ACC112 (cell line): ENCODE data around the gene ATP6V1G3.
"Not testable (repeated sequence)": the region's sequence is repeated elsewhere in the genome, so short reads cannot be mapped to it uniquely, and the experiment has no call there.

Source experiments
- H2AFZ ChIP-seq: fragments of 200-600 bp; sonication (generic); one replicate; pipeline ENCODE4 v1.6.0; 2017; ENCODE audit warnings: antibody characterized with exemption, low read length; ENCODE audit not compliant: unreplicated experiment
- H3K27ac ChIP-seq: fragments of 200-600 bp; sonication (generic); 2 replicates; pipeline ENCODE4 v1.5.1; 2014; ENCODE audit warnings: low read depth, mild to moderate bottlenecking, antibody characterized with exemption, low read length, moderate library complexity
- H3K27me3 ChIP-seq: fragments of 200-600 bp; sonication (generic); 2 replicates; pipeline ENCODE4 v1.6.1; 2014; ENCODE audit warnings: mild to moderate bottlenecking, antibody characterized with exemption, low read length, moderate library complexity, mixed read lengths; ENCODE audit not compliant: insufficient read depth
- H3K36me3 ChIP-seq: fragments of 200-600 bp; sonication (generic); 2 replicates; pipeline ENCODE4 v1.6.1; 2016; ENCODE audit warnings: mild to moderate bottlenecking, antibody characterized with exemption, low read length, moderate library complexity, mixed read lengths; ENCODE audit not compliant: insufficient read depth
- H3K4me1 ChIP-seq: fragments of 200-600 bp; sonication (generic); one replicate; pipeline ENCODE4 v1.6.1; 2016; ENCODE audit warnings: low read length, mixed read lengths; ENCODE audit not compliant: insufficient read depth, unreplicated experiment, control insufficient read depth
- H3K4me3 ChIP-seq: fragments of 200-600 bp; sonication (generic); 2 replicates; pipeline ENCODE4 v1.5.1; 2014; ENCODE audit warnings: mild to moderate bottlenecking, low read depth, low read length
- H3K79me2 ChIP-seq: fragments of 200-600 bp; sonication (generic); one replicate; pipeline ENCODE4 v1.6.0; 2016; ENCODE audit warnings: low read length; ENCODE audit not compliant: control insufficient read depth, unreplicated experiment, insufficient read depth

ATP6V1G3 gene, protein sequence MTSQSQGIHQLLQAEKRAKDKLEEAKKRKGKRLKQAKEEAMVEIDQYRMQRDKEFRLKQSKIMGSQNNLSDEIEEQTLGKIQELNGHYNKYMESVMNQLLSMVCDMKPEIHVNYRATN

DNA sequence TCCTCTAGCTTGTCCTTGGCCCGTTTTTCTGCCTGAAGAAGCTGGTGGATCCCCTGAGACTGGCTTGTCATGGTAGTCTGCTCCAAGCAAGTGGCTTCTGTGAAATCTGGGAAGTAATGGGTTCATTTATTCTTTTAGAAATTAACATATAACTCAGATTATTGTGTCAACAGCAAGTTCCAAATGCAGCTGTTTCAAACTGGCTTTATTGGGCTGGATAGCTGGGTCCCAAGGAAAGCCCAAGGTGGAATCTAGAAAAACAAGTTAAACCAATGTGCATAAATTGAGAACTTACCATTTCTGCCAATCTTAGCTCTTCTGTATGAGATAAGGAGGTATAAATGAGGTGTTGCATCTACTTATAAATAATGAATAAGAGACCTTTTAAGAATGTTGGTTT, at the start of gene ATP6V1G3:
Gene ATP6V1G3 (minus strand): TSS at position 101 of the 400 bp plus-strand sequence. CDS start 30 bp downstream, at position 71.
- no peaks in the 10 kb centered on the region for H3K4me1 ChIP-seq

DNA sequence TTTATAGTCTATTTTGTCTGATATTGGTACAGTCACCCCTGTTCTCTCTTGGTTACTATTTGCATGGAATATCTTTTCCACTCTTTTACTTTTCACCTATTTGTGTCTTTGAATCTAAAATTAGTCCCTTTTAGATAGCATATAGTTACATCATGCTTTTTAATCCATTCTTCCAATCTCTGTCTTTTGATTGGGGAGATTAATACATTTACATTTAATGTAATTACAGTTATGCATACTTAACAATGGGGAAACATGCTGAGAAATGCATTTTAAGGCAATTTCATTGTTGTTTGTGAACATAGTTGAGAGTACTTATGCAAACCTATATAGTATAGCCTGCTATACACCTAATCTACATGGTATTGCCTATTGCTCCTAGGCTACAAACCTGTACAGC, 48.4 kb upstream of the ATP6V1G3 start:
- H3K27me3 ChIP-seq = no peaks in the 10 kb centered on the region
- H2AFZ ChIP-seq = no peak overlapping the region
- no peak overlapping the region for H3K4me3 ChIP-seq
- H3K27ac ChIP-seq = no peak overlapping the region
- no peaks in the 10 kb centered on the region for H3K4me1 ChIP-seq
- H3K79me2 ChIP-seq = no peaks in the 10 kb centered on the region
- H3K36me3 ChIP-seq = peaks cover 9% of the 10 kb centered on the region

More for the DNA sequence above, at the start of gene ATP6V1G3:
- Histone ChIP-seq H3K27me3 (no peaks in the 10 kb centered on the region), H3K27ac (no peak within 1 kb of the TSS), H3K79me2 (no peaks in the 10 kb centered on the region), H3K36me3 (no peaks in the 10 kb centered on the region), H2AFZ (no peak within 1 kb of the TSS), H3K4me3 (no peak within 1 kb of the TSS)

DNA sequence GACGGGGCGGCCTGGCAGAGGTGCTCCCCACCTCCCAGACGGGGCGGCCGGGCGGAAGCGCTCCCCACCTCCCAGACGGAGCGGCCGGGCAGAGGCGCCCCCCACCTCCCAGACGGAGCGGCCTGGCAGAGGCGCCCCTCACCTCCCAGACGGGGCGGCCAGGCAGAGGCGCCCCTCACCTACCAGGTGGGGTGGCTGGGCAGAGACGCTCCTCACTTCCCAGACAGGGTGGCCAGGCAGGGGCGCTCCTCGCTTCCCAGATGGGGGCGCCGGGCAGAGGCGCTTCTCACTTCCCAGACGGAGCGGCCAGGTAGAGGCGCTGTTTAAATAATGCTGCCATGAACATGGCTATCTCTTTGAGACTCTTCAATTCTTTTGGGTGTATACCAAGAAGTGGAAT, 43.7 kb upstream of the ATP6V1G3 start:
- no peak overlapping the region for H2AFZ ChIP-seq
- H3K27ac ChIP-seq = no peak overlapping the region
- H3K79me2 ChIP-seq = no peaks in the 10 kb centered on the region
- no peaks in the 10 kb centered on the region for H3K4me1 ChIP-seq
- H3K4me3 ChIP-seq = no peak overlapping the region
- H3K36me3 ChIP-seq = peaks cover 1% of the 10 kb centered on the region; the same call in 1 of the 2 replicates
- no peaks in the 10 kb centered on the region for H3K27me3 ChIP-seq

DNA sequence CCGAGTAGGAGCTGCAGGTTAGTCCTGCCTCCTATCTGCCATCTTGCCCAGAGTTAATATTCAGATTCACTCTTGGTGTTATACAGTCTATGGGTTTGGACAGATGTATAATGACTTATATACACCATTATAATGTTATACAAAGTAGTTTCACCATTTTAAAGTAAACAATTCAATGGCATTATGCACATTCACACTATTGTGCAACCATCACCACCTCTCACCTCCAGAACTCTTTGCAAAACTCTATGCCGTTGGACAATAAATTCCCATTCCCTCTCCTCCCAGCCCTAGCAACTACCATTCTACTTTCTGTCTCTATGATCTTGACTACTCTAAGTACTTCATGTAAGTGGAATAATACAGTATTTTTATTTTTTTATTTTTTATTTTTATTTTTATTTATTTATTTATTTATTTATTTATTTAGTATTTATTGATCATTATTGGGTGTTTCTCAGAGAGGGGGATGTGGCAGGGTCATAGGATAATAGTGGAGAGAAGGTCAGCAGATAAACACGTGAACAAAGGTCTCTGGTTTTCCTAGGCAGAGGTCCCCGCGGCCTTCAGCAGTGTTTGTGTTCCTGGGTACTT, 42.8 kb upstream of the ATP6V1G3 start:
- H2AFZ ChIP-seq, H3K27me3 ChIP-seq, H3K79me2 ChIP-seq, H3K4me3 ChIP-seq, H3K4me1 ChIP-seq, H3K27ac ChIP-seq, H3K36me3 ChIP-seq: not testable (repeated sequence)

DNA sequence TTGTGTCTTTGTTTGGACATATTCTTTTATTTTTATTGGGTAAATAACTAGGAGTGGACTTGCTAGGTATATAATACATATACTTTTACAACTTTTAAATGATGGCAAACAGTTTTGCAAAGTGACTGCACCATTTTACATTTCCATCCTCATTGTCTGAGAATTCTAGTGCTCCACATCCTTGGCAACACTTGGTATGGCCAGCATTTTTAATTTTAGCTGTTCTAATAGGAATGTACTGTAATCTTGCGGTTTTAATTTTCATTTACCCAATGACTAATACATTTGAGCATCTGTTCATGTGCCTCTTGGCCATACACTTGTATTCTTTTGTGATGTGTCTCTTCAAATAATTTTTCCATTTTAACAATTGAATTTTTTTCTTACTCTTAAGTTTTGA, 37.0 kb upstream of the ATP6V1G3 start:
- Histone ChIP-seq H3K4me3 (no peak overlapping the region), H3K27me3 (no peaks in the 10 kb centered on the region), H3K4me1 (peaks cover 6% of the 10 kb centered on the region), H3K36me3 (no peaks in the 10 kb centered on the region), H3K79me2 (no peaks in the 10 kb centered on the region), H2AFZ (no peak overlapping the region), H3K27ac (no peak overlapping the region)

DNA sequence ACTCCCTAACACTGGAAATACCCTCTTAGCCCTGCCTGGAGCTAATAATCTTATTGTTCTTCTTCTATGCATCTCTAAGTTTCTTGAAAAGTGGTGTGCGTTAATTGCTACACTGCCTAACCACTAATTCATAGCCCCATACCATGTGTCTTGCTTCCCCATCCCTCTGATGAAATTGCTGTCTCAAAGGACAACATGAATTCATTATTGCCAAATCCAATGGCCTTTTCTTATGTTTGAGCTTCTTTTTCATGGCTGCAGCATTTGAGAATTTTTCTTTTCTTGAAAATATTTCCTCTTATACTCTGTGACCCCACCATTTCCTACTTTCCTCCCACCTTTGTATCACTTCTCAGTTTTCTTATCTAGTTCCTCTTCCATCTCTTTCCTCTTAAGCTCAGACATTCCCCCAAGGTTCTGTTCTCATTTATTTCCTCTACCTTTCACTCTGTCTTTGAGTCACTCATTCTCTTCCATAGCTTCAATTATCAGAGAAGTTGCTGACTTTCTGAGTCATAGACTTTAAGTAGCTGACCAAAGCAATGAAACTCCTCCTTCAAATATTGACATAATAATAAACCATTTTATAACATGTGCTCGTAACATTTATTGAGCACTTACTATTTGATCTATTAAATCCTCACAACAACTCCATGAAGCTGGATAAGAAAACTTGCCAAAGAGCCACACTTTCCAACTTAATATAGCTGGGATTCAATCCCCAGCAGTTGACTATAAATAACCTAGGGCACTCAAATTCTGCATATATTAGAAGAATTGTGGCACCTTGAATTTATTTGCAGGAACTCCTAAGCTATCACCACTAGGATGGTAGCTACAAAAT, 35.5 kb upstream of the ATP6V1G3 start:
- H3K79me2 ChIP-seq = no peaks in the 10 kb centered on the region

DNA sequence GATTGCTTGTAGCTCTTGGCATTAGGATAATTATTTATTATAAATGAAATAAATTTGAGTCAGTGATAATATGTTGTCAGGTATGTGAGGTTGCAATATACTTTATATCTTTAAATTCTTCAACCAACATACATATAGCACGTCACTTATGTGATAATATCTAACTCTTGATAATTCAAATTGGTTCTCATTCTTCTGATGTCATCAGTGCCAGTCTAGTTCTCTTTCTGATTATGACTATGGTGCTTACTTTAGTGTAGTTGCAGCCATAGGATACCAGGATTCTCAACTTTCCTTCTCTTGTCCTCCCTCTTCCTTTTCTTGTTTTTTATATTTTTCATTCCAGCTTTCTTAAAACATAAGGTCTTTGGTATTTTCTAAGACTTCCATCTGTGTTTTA, 34.8 kb upstream of the ATP6V1G3 start:
- H3K27ac ChIP-seq = no peak overlapping the region
- peaks cover 6% of the 10 kb centered on the region for H3K4me1 ChIP-seq
- no peaks in the 10 kb centered on the region for H3K27me3 ChIP-seq
- no peak overlapping the region for H3K4me3 ChIP-seq
- no peak overlapping the region for H2AFZ ChIP-seq
- no peaks in the 10 kb centered on the region for H3K79me2 ChIP-seq
- H3K36me3 ChIP-seq = no peaks in the 10 kb centered on the region

More for the DNA sequence above, 35.5 kb upstream of the ATP6V1G3 start:
- H3K4me3 ChIP-seq = no peak overlapping the region
- H3K36me3 ChIP-seq = no peaks in the 10 kb centered on the region
- no peak overlapping the region for H3K27ac ChIP-seq
- no peak overlapping the region for H2AFZ ChIP-seq
- peaks cover 6% of the 10 kb centered on the region for H3K4me1 ChIP-seq
- H3K27me3 ChIP-seq = no peaks in the 10 kb centered on the region

DNA sequence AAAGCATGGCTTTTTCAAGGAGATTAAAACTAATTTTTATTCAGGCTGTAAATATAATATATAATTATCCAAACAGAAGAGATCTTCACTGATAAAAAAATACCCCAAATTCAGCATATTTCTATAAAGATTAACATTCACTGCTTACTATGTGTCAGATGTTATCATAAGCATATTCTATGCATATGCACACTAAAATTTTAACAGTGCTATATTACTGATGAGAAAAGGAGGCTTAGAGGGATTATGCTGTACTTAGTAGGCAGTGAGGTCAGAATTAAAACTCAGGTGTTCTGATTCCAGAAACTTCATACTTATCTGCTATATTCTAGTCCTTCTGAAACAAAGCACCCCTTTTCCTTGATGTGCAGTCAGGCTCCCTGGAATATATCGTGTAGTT, 33.8 kb upstream of the ATP6V1G3 start:
- Histone ChIP-seq H2AFZ (no peak overlapping the region), H3K27me3 (no peaks in the 10 kb centered on the region), H3K79me2 (no peaks in the 10 kb centered on the region), H3K4me3 (no peak overlapping the region), H3K4me1 (peaks cover 6% of the 10 kb centered on the region), H3K36me3 (no peaks in the 10 kb centered on the region), H3K27ac (no peak overlapping the region)

DNA sequence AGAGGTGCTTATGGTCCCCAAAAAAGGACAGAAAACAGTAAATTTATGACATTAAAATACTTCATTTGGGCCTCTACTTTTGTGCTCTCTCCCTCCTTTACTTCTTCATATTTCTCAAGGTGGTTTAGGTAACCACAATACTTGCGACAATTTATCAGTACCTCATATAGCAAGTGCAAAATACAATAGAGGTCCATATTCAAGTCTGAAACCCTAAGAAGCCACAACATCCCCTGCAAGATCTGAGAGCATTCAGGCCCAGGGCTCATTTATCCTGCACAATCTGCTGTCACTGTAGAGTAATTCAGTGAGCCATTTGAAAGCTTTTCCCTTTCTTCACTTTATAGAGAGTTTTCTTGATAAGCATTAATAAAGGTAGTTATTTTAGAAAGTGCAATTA, 24.2 kb upstream of the ATP6V1G3 start:
- Histone ChIP-seq H3K27ac (no peak overlapping the region), H2AFZ (no peak overlapping the region), H3K27me3 (no peaks in the 10 kb centered on the region), H3K4me1 (peaks cover 21% of the 10 kb centered on the region), H3K79me2 (no peaks in the 10 kb centered on the region), H3K4me3 (no peak overlapping the region), H3K36me3 (no peaks in the 10 kb centered on the region)

DNA sequence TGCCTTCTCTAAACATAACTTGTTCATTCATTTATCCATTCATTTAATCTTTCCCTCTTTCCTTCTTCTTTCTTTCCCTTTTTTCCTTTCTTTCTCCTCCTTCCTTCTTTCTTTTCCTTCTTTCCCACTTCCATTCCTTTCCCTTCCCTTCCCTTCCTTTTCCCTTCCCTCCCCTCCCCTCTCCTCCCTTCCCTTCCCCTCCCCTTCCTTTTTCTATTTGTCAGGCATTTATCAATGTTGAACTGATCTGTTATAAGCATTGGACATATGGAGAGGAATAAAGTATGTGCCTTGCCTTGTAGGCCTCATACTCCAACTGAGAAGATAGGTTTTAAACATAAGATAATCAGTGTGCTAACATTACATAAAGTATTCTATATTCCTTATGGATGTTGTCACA, 23.7 kb upstream of the ATP6V1G3 start:
- Histone ChIP-seq H3K4me1 (peaks cover 21% of the 10 kb centered on the region), H3K79me2 (no peaks in the 10 kb centered on the region), H3K27ac (no peak overlapping the region), H2AFZ (no peak overlapping the region), H3K4me3 (no peak overlapping the region), H3K36me3 (no peaks in the 10 kb centered on the region), H3K27me3 (no peaks in the 10 kb centered on the region)

DNA sequence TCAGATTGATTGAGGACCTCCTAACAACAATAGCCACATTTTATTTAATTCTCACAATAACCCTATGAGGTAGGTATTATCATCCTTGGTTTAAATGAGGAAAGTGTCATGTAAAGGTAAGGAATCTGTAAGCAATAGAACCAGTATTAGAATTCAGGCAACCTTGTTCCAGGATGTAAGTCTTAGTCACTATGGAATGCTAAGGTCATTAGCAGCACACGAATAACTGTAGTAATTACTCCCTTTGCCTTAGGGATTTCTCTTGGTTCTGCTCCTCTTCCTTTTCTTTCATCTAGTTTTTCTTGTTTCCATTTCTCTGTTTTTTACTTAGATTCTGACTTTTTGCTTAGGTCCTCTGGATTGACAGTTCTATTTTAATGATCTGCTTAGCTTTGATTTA, 23.1 kb upstream of the ATP6V1G3 start:
- H3K27ac ChIP-seq = no peak overlapping the region
- H2AFZ ChIP-seq = no peak overlapping the region
- no peaks in the 10 kb centered on the region for H3K36me3 ChIP-seq
- H3K79me2 ChIP-seq = no peaks in the 10 kb centered on the region
- H3K4me1 ChIP-seq = peaks cover 21% of the 10 kb centered on the region
- H3K4me3 ChIP-seq = no peak overlapping the region
- H3K27me3 ChIP-seq = no peaks in the 10 kb centered on the region
